NCI-H345 (cell line): ENCODE data around the gene CDH23.
A peak's percentile ranks its signal among the peaks of the same experiment; 100 is the strongest.

Experiments used
- DNase-seq: peaks from one replicate; lab custom pipeline; 2025; lab: John Stamatoyannopoulos, UW

Gene CDH23

GRCh38 chr10:71756311-71757191 is 359.8 kb downstream of the CDH23 start:
- no peak for DNase-seq

- DNase-seq: no peak
Measured at GRCh38 chr10:71757399-71757922, 360.7 kb downstream of the CDH23 start.

GRCh38 chr10:71761105-71761511 is 364.4 kb downstream of the CDH23 start:
- no peak for DNase-seq

GRCh38 chr10:71761541-71762113 is 364.9 kb downstream of the CDH23 start:
- DNase-seq: no peak

GRCh38 chr10:71762324-71762723 is 365.6 kb downstream of the CDH23 start:
- DNase-seq: no peak

- no peak for DNase-seq
Measured at GRCh38 chr10:71763352-71764127, 366.8 kb downstream of the CDH23 start.

GRCh38 chr10:71765176-71765904 is 368.6 kb downstream of the CDH23 start:
- no peak for DNase-seq

GRCh38 chr10:71765906-71766716 is 369.4 kb downstream of the CDH23 start:
- DNase-seq: no peak

GRCh38 chr10:71766717-71767419 is 370.1 kb downstream of the CDH23 start:
- DNase-seq: no peak

- no peak for DNase-seq
Measured at GRCh38 chr10:71767420-71768035, 370.8 kb downstream of the CDH23 start.

GRCh38 chr10:71769279-71769823 is 372.6 kb downstream of the CDH23 start:
- DNase-seq: no peak

- no peak for DNase-seq
Measured at GRCh38 chr10:71770255-71770654, 373.5 kb downstream of the CDH23 start.

GRCh38 chr10:71770789-71771188 is 374.1 kb downstream of the CDH23 start:
- DNase-seq: no peak

- no peak for DNase-seq
Measured at GRCh38 chr10:71771204-71771603, 374.5 kb downstream of the CDH23 start.

- DNase-seq: no peak
Measured at GRCh38 chr10:71771821-71772617, 375.3 kb downstream of the CDH23 start.

GRCh38 chr10:71772832-71773220 is 376.1 kb downstream of the CDH23 start:
- no peak for DNase-seq

GRCh38 chr10:71773221-71773971 is 376.7 kb downstream of the CDH23 start, which contains the start of gene VSIR:
Gene VSIR (minus strand): TSS chr10:71773520. CDS start chr10:71773439, 81 bp downstream.
- peak; percentile 60 for DNase-seq
